Stimulated activated CD8-positive, alpha-beta memory T cell treated with anti-CD3 and anti-CD28 coated beads, Interleukin-15, amount 100 ng/mL, for 4 hours (primary cell): Measurements from ENCODE around the gene MBNL1.
"Not testable (repeated sequence)": the region's sequence is repeated elsewhere in the genome, so short reads cannot be mapped to it uniquely, and the experiment has no call there.

Experiments used
- DNase-seq, 2 donors: peaks; one replicate each; pipeline ENCODE4 v3.0.0-alpha.2; 2020; ENCODE audit warnings: low read depth in 2 of 2

The MBNL1 gene

DNA sequence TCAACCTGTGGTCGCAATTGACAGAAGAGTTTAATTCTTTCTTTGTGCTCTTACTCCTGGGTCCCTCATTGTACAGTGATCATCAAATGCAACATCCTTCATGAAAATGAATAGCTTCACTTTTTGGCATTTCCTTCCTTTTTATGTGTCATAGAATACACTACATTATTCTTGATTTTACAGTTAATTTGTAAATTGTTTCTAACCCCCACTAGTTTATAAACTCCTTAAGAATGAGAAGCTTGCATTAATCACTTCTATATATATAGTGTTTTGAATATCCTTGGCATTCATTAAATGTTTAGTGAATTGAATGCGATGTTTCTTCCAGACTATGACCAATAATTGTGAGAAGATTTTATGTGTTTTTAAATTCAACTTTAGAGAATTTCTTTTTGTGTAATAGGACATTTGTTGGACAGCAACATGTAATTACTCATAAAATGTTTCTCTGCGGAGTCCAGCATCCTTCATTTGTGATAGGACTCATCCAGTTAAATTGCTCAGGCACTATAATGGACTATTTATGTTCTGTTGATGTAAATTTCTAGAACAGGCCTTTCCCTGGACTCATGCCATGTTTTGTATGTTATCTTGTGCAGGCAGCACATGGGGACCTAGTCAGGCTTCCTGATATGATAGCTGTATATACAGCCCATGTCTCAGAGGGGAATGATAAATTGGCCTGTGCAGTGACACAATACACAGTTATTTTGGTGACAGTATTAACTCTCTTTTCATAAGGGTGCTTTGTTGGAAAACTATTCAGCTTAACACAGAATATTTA is 51.3 kb downstream of the MBNL1 start:
- no peak for DNase-seq

DNA sequence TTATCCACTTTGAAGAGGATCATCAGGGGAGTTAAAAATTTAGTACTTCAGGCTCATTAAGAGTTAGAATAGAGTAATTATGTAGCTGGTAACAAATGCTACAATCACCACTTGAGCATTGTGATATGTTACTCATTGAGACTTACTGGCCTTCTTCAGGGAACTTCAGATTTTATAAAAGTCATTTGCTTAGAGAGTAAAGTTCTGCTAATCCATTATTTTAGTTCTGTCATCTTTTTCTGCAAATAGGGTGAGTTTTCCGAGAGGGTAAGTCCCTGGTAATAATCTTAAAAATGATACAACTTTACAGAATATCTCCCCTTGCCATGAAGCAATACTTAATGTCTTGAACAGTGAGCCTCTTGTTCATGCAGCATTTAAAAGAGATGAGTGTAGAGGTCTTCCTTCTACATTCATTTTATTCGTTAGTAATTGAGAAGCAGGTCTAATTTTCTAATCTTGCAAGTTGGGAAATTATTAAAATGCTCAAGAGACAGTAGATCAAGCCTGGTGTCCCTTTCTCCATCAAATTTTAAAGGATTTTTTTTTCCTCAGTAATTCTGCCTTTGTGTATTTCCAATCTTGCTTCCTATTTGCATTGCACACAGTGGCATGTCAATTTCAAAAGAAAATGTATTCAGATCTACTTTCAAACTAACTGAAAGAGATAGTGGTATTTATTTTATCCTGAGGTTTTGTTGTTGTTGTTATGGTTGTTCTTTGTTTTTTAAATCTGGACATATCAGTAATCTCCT is 52.6 kb downstream of the MBNL1 start:
- no peak for DNase-seq

DNA sequence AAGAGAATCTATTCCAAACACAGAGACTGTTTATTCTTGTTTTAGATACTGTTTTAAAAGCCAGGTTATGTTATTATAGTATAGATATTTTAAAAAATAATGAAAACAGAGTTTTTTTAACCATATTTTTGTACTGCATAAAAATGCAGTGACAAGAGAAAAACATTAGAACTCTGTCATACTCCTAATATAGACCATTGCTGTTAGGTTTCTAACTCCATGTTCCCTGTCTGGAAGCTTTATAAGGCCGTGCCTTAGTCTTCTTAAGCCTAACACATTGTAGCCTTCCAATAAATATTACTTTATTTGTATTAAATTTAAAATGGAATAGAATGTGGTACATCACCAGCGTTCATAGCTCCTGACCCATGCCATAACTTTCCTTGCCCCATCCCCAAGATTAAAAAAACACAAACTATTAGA is 53.2 kb downstream of the MBNL1 start:
- no peak for DNase-seq

DNA sequence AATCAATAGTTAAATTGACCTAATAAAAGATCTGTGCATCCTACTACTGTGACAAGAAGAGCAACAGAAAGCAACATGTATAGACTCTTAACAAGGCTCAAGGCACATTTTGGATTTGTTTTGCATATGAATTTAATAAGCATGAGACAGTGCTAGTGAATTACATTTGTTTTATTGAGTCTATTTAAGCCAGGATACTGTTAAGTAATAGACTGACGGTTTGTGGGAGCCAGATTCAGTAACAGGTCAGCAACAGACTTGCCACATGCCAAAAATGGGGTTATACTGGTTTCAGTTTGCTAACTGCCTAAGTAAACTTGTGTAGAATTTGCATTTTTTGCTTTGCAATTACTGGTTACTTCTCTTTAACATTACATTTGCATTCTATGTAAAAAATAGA is 54.0 kb downstream of the MBNL1 start:
- no peak for DNase-seq

DNA sequence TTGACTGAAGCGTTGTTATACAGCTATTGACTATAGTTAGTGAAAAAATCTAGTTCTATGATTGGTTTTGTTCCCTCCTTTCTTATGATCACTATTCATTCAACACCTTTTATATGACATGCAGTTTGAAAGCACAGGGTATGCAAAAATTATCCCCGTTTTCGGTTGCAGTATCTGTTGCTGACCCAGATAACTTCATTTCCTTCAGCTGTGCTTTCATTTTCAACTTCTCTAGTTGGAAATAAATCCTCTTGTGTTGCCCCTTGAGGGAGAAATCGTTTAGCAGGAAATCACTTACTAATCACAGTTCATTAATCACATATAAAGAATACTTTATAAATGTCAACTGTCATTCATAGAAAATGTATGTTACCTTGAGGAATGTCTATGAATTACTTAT is 55.1 kb downstream of the MBNL1 start:
- no peak for DNase-seq

DNA sequence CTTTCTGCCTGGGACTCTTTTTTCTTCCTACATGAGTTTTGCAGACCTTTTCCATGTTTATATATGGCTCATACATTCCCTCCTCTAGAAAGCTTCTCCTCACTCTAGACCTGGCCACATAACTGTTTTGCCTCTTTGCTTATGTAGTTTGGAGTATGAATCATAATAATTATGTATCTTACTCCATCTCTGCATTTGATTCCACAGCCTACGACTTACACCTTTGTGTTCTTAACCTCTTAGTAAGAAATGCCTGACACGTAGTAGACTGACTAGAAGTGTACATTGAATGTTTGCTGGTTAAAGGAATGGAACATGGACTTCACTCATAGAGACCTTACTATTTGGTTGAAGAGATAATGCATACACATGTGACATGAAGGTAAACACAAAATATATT is 56.4 kb downstream of the MBNL1 start:
- DNase-seq, result no peak

DNA sequence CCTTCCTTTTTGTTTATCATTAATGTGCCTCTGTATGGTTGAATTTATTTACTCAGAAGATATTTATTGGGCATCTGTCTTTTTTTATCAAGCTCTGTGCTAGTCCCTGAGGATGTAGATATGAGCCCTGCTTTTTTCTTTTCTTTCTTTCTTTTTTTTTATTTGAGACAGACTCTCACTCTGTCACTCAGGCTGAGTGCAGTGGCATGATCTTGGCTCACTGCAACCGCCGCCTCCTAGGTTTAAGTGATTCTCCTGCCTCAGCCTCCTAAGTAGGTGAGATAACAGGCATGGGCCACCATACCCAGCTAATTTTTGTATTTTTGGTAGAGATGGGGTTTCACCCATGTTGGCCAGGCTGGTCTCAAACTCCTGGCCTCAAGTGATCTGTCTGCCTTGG is 58.5 kb downstream of the MBNL1 start:
- DNase-seq, result no peak

DNA sequence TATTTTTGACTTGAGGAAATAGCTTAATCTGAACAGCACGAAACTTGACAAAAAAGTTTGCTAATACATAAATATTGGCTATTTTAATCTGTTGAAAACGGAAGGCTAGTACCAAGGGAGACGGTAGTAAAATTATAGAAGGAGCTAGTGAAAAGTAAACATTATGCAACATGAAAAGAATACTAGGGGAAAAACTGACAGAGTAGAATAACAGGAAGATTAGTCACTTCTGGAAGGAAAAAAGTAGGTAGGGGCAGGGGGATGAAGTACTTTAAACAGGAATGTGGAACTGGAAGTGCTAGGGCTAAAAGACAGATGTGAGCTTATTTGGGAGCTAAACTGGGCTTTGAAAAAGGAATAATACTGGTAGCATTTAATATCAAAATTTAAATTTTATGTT is 60.1 kb downstream of the MBNL1 start:
- no peak for DNase-seq

DNA sequence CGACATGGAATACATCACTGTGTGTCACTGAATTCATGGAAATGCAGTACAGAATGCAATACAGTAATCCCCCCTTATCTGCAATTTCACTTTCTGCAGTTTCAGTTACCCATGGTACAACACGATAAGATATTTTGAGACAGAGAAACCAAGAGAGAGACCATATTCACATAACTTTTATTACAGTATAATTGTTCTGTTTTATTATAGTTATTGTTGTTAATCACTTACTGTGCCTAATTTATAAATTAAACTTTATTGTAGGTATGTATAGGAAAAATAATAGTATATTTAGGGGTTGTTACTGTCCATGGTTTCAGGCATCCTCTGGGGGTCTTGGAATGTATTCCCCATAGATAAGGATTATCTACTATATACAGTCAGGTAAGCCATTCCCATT is 61.8 kb downstream of the MBNL1 start:
- no peak for DNase-seq

DNA sequence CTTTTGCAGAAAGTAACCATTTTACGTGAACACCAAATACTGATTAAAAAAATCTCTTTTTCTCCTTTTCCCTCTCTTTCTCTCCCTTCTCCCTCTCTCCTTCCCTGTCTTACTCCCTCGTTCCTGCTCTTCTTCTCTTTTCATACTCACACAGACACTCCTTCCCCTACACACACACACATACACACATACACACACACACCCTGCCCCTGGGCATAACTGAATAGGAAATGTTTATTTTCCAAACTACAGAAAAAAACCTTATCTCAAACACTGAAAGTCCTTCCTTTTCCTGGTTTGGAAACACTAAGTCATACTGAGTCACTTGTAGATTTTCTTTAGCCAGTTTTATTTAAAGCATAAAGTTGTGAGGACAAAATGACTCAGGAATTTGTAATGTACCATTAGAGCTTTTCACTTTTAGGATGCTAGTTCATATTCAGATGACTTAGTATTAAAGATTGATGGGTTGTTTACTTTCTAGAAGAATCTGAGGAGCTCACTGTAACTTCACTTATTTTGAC is 62.4 kb downstream of the MBNL1 start:
- DNase-seq, result no peak

DNA sequence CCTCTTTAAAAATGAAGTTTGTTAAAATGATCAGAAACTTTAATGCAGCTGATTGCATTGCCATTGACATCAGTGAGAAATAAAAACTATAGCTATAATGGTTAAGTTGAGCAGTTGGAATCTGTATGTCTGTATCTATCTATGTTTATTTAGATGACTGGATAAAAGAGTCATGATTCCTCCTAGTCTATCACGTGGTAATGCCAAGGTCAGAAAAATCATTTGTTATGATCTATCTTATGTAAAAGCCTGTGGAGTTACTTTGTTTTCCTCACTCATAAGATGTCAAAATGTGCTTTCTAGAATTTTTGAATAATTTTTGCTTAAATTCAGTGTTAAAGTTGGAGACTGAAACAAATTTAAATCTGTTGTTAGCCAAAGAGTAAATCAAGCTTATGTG is 63.3 kb downstream of the MBNL1 start:
- no peak for DNase-seq

DNA sequence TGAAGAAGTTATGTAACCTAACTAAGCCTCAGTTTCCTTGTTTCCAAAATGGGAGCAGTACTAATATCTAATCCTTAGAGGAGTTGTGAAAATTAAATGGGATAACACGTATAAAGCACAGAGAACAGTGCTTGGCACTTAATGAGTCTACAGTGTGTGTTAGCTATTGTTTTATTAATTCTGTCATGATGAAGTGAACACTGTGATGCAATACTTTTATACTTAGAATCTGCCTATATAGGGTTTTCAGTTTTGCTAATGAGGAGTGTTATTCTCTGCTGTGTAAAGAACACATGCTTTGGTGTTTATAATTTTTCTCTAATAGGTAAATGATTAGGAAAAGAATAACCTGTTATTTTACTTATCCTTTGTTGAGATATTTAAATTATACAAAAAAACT is 65.2 kb downstream of the MBNL1 start:
- no peak for DNase-seq

DNA sequence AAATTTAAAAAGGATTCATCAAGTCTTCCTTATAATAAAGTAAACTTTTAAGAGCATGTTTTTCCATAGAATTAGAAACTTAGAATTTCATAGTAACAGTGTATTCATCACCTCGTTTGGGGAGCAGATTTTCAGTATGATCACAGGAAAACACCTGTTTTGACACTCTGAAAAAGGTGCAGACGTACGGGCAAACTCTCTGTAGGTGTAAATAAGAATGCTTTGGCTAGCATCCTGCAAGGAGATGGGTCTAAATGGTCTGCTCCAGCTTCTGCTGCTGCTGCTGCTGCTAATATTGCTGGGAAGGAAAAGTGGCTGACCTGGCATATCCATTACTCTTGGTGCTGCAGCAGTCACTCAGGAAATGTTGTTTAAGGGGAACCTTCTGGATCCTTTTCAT is 66.0 kb downstream of the MBNL1 start:
- DNase-seq, result no peak

DNA sequence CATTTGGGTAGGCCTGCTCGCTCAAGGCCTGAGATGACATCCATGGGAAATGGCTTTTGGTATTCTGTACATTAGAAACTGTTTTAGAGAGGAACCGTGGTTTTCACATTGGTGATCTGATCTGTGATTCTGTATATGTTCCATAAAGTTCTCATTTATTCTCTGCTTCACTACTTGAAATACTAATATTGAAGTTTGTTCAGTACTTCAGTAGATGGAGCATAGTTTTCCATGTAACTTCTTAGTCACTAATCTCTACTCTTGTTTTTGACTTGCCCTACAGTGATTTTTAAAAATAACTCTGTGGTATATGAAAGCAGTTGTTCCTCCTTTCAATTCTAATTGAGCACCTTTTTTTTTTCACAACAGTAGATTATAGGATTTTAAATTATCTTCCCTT is 66.5 kb downstream of the MBNL1 start:
- no peak for DNase-seq

DNA sequence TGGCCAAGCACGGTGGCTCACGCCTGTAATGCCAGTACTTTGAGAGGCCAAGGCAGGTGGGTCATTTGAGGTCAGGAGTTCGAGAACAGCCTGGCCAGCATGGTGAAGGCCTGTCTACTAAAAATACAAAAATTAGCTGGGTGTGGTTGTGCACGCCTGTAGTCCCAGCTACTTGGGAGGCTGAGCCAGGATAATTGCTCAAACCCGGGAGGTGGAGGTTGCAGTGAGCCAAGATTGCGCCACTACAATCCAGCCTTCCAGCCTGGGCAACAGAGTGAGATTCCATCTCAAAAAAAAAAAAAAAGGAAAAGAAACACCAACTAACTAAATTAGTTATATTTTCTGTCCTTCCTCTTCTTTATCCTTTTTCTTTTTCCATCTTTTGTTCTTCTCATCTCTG is 68.6 kb downstream of the MBNL1 start:
- not testable (repeated sequence) for DNase-seq

DNA sequence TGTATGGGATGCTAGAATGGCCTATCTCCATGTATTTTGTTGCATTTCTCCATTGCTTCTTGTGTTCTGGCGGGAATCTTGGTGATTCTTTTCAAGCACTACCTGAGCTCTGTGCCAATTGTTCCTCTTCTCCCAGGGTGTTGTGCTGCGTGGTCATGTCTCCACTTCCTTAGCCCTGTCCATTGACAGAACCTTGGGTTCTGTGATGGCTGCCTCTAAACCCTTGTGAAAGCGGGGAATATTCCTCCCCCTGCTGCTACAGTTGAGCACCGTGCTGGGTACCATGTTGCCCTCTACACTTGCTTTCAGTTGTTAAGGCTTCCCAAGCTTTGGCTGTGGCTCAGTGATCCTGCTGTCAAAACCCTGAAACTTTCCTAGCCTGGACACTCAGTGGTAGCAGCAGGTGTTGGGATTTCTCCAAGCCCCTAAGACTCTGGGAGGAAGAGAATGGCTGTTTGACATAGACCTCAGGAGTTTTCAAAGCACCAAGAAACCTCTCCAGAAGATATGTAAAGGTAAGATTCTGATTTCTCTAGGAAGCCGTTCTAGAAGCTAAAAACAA is 69.5 kb downstream of the MBNL1 start:
- no peak for DNase-seq

DNA sequence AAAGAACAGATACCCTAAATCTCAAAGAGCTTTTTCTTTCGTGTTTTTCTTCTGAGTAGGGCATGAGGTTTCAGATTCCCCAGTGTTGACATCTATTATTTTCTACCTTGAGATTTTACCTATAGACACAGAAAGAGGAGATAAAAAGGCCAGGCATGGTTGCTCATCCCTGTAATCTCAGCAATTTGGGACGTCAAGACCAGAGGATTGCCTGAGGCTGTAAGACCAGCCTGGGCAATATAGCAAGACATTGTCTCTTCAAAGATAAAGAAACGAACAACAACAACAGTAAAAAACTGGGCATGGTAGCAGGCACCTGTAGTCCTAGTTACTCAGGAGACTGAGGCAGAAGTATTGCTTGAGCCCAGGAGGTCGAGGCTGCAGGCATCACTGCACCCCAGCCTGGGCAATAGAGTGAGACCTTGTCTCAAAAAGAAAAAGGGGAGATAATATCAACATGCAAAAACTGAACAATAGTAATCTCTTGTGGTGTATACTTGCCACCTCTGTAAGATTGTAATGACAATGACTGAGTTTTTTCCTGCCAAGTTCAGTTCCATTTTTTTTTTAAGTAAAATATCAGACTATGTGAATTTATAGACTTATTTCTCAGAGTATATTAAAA is 71.3 kb downstream of the MBNL1 start:
- DNase-seq, result no peak

DNA sequence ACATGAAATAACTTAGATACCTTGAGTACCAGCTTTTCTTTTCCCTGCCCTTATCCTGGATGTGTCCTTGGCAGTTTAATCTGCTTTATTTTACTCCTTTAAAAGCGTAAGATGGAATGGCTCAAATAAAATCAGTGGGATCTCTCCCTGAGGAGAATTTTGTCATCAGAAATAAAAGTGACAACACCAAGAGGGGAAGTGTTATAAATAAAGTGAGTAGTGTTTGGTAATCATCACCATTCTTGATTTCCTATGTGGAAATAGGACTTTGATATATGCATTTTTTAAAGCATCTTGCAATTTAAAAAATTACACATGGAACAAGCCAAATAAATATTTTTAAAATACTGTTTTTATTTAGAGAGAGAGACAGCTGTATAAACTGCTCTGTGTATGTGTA is 76.5 kb downstream of the MBNL1 start:
- no peak for DNase-seq

DNA sequence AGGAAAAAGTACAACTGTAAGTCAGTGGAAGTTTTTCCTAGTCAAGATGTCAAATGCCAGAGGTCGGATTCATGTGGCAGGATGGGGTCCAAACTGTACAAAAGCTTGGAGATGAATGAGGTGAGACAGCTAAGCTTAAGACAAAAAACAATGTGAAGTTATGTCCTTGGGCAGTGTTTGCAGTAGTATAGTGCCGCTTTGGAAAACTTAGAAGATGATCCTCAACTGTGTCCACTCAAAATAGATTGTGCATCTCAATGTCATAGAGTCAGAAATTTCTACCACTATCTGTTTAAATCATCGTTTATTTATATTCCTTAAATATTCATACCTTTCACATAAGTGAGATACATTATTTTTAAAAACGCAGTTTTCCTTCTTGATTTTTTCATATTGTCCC is 77.3 kb downstream of the MBNL1 start:
- DNase-seq, result no peak

DNA sequence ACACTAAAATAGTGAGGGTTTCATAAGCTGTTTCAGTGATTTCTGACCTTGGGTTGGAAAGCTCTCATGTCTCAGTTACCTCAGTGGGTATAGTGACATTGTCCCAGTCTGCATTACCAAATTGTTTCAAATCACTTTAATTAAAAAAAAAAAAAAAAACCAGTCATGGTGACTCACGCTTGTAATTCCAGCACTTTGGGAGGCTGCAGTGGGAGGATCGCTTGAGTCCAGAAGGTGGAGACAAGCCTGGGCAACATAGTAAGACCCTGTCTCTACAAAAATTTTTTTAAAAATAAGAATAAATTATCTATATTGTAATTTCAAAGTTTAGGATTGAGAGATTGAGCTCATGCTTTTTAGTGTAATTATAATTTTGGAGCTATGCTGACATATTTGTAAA is 78.0 kb downstream of the MBNL1 start:
- no peak for DNase-seq

DNA sequence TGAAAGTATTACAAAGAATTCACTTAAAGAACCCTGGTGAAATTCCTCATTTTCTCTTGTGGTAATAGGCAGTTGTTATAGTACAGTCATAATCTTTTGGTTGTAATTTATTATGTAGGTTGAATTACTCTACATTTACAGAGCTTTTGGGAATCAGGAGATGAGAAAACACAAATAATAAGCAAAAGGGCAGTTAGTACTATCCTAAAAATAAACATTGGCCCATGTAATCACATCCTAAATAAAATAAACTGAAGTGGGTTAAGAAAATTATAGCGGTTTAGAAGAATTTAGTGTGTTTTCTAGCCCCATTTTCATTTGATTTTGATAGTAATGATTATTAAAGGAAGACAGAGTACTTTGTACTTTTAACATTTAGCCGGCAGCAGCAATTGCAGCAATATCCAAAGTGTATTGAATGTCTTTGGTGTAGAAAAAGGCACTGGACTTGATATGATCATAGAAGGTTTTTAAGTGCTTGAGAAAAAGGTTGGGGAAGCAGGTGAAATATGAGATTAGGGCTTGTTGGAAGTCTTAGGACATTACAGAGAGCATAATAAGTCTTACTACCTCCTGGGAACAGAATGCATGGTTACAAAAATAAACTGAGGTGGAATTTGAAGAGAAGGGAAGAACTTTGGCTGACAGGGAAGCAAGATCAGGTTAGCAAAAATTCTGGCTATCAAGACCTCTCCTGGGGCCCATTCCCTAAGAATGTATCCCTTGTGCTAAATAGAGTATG is 79.9 kb downstream of the MBNL1 start:
- DNase-seq, result no peak

DNA sequence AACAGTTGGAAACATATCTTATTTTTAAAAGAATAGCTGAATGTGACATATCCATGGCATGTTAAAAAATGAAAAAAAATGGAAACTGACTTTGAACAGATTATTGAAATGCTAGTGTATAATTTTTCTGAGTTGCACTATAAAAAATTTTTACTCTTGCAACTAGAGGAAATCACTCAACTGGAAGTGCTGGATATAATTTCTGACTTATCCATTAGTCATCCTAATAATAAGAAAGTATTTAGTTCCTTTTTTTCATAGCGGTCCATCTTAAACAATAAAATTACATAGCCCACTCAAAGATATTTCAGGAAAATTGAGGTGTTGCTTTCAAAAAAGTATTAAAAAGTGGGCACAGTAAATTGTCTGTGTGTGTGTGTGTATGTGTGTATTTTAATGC is 80.7 kb downstream of the MBNL1 start:
- DNase-seq, result no peak
